ENCODE data around the gene STRN4. TPM values are rescaled to one million over a fixed set of nuclear protein-coding genes. Genes with fewer than 3 reads are reported as not detected.
A peak's percentile ranks its signal among the peaks of the same experiment; 100 is the strongest.

Gene STRN4
- total and polyA plus RNA-seq, 9 of the 15 experiments (the other 6 are each of a cell fraction or from before 2014, with no cell fraction given): 0.62 to 83.7 (median 36.9) TPM

DNA sequence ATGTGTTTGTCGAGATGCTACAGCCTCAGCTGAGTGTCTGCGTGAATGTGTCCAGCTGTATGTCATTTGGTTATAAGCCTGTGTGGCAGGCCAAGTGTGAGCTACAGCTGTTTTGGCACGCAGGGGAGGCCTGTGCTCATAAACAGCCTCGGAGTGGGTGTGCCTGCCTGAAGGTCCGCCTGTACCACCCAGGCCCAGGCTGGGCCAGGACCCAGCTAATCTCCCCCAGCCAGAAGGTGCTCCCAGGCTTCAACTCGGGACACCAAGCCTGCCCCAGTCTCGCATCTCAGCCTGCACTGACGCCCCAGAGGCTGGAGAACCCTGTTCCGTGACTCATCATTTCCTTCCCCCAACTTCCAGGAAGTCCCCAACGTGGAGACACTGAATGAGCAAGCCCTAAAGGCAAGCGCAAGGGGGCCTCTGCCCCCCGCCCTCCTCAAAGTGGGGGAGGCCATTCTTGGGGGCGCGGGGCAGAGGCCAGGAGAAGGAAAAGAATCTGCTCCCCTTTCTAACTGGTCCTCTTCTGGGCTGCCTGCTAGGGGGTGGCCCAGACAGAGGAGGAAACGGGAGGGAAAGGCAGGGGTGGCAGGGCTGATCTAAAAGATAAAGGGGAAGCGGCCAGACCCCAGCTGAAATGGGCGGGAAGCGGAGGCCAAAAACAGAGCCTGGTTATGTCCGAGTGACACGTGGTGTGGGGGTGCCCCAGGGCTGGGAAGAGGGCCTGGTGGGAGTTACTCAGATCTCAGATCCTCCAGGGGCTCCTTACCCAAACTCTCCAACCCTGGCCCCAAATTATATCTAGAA lies 40.2 kb upstream of the STRN4 start (continued):
- TF ChIP-seq ZNF551 (CRISPR knock-in tag; IDR thresholded peaks at IDR 0.05): no peak
- TF ChIP-seq KAT8 (IDR thresholded peaks at IDR 0.05; ENCODE audit: low read depth): no peak
- TF ChIP-seq SRSF7 (optimal IDR thresholded peaks at IDR 0.05; ENCODE audit: low read depth, low read length): no peak
- no peak for TF ChIP-seq POLR2B (IDR thresholded peaks at IDR 0.05; ENCODE audit: low read depth, partially characterized antibody)
- TF ChIP-seq, protein P1, sequence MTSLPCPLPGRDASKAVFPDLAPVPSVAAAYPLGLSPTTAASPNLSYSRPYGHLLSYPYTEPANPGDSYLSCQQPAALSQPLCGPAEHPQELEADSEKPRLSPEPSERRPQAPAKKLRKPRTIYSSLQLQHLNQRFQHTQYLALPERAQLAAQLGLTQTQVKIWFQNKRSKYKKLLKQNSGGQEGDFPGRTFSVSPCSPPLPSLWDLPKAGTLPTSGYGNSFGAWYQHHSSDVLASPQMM (CRISPR knock-in tag; IDR thresholded peaks at IDR 0.05): no peak
- TF ChIP-seq HMG20B (CRISPR knock-in tag; IDR thresholded peaks at IDR 0.05): no peak
- no peak for TF ChIP-seq ZBTB8A (IDR thresholded peaks at IDR 0.05; ENCODE audit: partially characterized antibody)
- peak; percentile 88 for TF ChIP-seq HDAC2 (IDR thresholded peaks at IDR 0.05)
- TF ChIP-seq, protein P2, sequence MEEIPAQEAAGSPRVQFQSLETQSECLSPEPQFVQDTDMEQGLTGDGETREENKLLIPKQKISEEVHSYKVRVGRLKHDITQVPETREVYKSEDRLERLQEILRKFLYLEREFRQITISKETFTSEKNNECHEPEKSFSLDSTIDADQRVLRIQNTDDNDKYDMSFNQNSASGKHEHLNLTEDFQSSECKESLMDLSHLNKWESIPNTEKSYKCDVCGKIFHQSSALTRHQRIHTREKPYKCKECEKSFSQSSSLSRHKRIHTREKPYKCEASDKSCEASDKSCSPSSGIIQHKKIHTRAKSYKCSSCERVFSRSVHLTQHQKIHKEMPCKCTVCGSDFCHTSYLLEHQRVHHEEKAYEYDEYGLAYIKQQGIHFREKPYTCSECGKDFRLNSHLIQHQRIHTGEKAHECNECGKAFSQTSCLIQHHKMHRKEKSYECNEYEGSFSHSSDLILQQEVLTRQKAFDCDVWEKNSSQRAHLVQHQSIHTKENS (CRISPR knock-in tag; IDR thresholded peaks at IDR 0.05): no peak
- peak; percentile 90 for TF ChIP-seq MAFK (IDR thresholded peaks at IDR 0.05; ENCODE audit: low read length)
- TF ChIP-seq, protein P3, sequence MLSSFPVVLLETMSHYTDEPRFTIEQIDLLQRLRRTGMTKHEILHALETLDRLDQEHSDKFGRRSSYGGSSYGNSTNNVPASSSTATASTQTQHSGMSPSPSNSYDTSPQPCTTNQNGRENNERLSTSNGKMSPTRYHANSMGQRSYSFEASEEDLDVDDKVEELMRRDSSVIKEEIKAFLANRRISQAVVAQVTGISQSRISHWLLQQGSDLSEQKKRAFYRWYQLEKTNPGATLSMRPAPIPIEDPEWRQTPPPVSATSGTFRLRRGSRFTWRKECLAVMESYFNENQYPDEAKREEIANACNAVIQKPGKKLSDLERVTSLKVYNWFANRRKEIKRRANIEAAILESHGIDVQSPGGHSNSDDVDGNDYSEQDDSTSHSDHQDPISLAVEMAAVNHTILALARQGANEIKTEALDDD (IDR thresholded peaks at IDR 0.05): no peak
- TF ChIP-seq MEF2D (tag; conservative IDR thresholded peaks at IDR 0.05; ENCODE audit: low read depth): 0 out of 2 replicates have a peak, but pooled peaks have one; percentile 47
- no peak for TF ChIP-seq ZNF707 (CRISPR knock-in tag; conservative IDR thresholded peaks at IDR 0.05)
- TF ChIP-seq, protein P4, sequence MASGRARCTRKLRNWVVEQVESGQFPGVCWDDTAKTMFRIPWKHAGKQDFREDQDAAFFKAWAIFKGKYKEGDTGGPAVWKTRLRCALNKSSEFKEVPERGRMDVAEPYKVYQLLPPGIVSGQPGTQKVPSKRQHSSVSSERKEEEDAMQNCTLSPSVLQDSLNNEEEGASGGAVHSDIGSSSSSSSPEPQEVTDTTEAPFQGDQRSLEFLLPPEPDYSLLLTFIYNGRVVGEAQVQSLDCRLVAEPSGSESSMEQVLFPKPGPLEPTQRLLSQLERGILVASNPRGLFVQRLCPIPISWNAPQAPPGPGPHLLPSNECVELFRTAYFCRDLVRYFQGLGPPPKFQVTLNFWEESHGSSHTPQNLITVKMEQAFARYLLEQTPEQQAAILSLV (tag; IDR thresholded peaks at IDR 0.05): no peak
- TF ChIP-seq POLR2G (IDR thresholded peaks at IDR 0.05; ENCODE audit: low read depth, low read length): peak; percentile 91
- TF ChIP-seq, protein P5, sequence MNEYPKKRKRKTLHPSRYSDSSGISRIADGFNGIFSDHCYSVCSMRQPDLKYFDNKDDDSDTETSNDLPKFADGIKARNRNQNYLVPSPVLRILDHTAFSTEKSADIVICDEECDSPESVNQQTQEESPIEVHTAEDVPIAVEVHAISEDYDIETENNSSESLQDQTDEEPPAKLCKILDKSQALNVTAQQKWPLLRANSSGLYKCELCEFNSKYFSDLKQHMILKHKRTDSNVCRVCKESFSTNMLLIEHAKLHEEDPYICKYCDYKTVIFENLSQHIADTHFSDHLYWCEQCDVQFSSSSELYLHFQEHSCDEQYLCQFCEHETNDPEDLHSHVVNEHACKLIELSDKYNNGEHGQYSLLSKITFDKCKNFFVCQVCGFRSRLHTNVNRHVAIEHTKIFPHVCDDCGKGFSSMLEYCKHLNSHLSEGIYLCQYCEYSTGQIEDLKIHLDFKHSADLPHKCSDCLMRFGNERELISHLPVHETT (CRISPR knock-in tag; conservative IDR thresholded peaks at IDR 0.05 in 1 of 2, IDR thresholded peaks at IDR 0.05 in 1 of 2): no peak
- TF ChIP-seq, protein P6, sequence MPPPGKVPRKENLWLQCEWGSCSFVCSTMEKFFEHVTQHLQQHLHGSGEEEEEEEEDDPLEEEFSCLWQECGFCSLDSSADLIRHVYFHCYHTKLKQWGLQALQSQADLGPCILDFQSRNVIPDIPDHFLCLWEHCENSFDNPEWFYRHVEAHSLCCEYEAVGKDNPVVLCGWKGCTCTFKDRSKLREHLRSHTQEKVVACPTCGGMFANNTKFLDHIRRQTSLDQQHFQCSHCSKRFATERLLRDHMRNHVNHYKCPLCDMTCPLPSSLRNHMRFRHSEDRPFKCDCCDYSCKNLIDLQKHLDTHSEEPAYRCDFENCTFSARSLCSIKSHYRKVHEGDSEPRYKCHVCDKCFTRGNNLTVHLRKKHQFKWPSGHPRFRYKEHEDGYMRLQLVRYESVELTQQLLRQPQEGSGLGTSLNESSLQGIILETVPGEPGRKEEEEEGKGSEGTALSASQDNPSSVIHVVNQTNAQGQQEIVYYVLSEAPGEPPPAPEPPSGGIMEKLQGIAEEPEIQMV (tag; conservative IDR thresholded peaks at IDR 0.05; ENCODE audit: low read depth): 0 out of 2 replicates have a peak, but pooled peaks have one; percentile 33
- TF ChIP-seq KLF10 (CRISPR knock-in tag; IDR thresholded peaks at IDR 0.05): no peak
- TF ChIP-seq SUPT5H (IDR thresholded peaks at IDR 0.05): peak; percentile 24; the same call in 1 of the 2 replicates
- no peak; the same call in 1 of the 2 replicates for TF ChIP-seq TRIM28 (IDR thresholded peaks at IDR 0.05)
- no peak for TF ChIP-seq RFX1 (IDR thresholded peaks at IDR 0.05)
- no peak; the same call in 1 of the 2 replicates for TF ChIP-seq HCFC1 (IDR thresholded peaks at IDR 0.05; ENCODE audit: low read depth, low read length)
